Measurements from ENCODE around the gene KIRREL3. TPM values are rescaled to one million over a fixed set of nuclear protein-coding genes. Genes with fewer than 3 reads are reported as not detected.

The KIRREL3 gene
- total and polyA plus RNA-seq, 9 of the 15 experiments (the other 6 are each of a cell fraction or from before 2014, with no cell fraction given) = 0.04 to 0.10 TPM; not detected in 7

DNA sequence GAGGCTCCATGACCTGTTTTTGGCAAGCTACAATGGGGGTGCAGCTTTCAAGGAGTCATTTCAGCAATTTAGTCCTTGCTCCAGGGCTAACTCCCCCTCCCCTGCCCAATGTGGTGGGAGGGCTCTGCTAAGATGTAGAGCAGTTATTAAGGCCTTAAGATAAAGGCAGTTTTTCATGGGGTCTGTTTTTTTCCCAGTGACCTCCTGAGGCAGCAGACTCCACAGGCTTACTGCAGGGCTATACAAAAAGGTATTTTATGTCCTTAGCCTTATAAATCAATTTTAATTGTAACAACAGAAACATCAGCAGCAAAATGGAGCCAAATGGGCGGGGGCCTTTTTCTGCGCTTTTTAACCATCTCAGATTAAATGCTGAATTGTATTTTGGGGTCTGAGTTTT lies 192.3 kb downstream of the KIRREL3 start:
- ChIA-PET POLR2A (no interaction called here), CTCF (ENCODE audit: low intra/inter-chr PET ratio) (no interaction called here)
- Histone ChIP-seq H3K9me1 (ENCODE audit: control insufficient read depth, insufficient read depth, low read length) (no peaks in the 10 kb centered on the region), H3K4me3 (no peak overlapping the region), H3K79me2 (ENCODE audit: control insufficient read depth, insufficient read depth, low read length) (no peaks in the 10 kb centered on the region), H3K36me3 (ENCODE audit: control insufficient read depth, insufficient read depth, low read length) (no peaks in the 10 kb centered on the region), H2AFZ (ENCODE audit: low read depth, low read length) (no peak overlapping the region), H3K4me2 (ENCODE audit: insufficient read depth, low read length) (no peak overlapping the region), H3K27ac (ENCODE audit: extremely low read depth, low read depth, low read length) (no peak overlapping the region), H3K4me1 (replicated peaks in 1 of 2; ENCODE audit: control insufficient read depth in 2 of 2, insufficient read depth in 2 of 2, low read length in 2 of 2) (no peaks in the 10 kb centered on the region), H3K9ac (ENCODE audit: insufficient read depth in 1 of 2, low read depth in 2 of 2, low read length in 2 of 2) (no peak overlapping the region), H3K27me3 (ENCODE audit: control insufficient read depth in 2 of 2, insufficient read depth in 2 of 2, low read length in 2 of 2) (no peaks in the 10 kb centered on the region), H3K9me3 (replicated peaks; ENCODE audit: control insufficient read depth, insufficient read depth, low read depth, low read length) (no peaks in the 10 kb centered on the region), H4K20me1 (replicated peaks; ENCODE audit: control insufficient read depth, insufficient read depth, low read length) (no peaks in the 10 kb centered on the region; the same call in 1 of the 2 replicates)
- no TSS peak for BruUV-seq (replicated peaks)
- intact Hi-C loops (cut with micrococcal nuclease) (no loop called here), in situ Hi-C loops (cut with MboI) (no loop called here)
- FAIRE-seq (no peak), ATAC-seq (no peak), DNase-seq (ENCODE audit: extremely low read depth in 1 of 4, low spot score in 3 of 4) (no peak)
- WGBS (ENCODE audit: insufficient coverage, low coverage, missing lambda C conversion rate) = 0% methylated on average over 2 of the region's 2 CpGs
- no peak for TF ChIP-seq ZNF449 (CRISPR knock-in tag; IDR thresholded peaks at IDR 0.05)
- TF ChIP-seq CC2D1A (IDR thresholded peaks at IDR 0.05) = no peak
- TF ChIP-seq TAF1 (IDR thresholded peaks at IDR 0.05; ENCODE audit: control insufficient read depth, extremely low read depth, insufficient read depth, low read length, severe bottlenecking) = no peak
- no peak for TF ChIP-seq HINFP (tag; conservative IDR thresholded peaks at IDR 0.05; ENCODE audit: low read depth)

Measured in K562 (cell line).